GM23338 (cell line): ENCODE data around the gene INTU. TPM values are rescaled to one million over a fixed set of nuclear protein-coding genes. Genes with fewer than 3 reads are reported as not detected.

Experiments used
- ATAC-seq: fragments of 200-7000 bp; cut with Tn5 transposase; 3 replicates; pipeline ENCODE4 v1.9.1; 2020
- DNase-seq: peaks from one replicate; pipeline ENCODE4 v3.0.0-alpha.2; 2015; ENCODE audit warnings: low spot score
- H2AFZ ChIP-seq: fragments of 200-600 bp; sonication (generic); 2 replicates; pipeline ENCODE4 v1.8.0; 2016; ENCODE audit warnings: antibody characterized with exemption, mild to moderate bottlenecking, moderate library complexity
- H3F3A ChIP-seq: fragments of 200-600 bp; sonication (generic); replicated peaks from 2 replicates; pipeline ENCODE4 v1.8.0; 2017; ENCODE audit warnings: antibody characterized with exemption, mixed run types, low read depth
- H3K27ac ChIP-seq: fragments of 200-600 bp; sonication (generic); 2 replicates; pipeline ENCODE4 v1.6.1; 2016; ENCODE audit warnings: low read depth
- H3K27me3 ChIP-seq: fragments of 200-600 bp; sonication (generic); 2 replicates; pipeline ENCODE4 v1.8.0; 2016; ENCODE audit warnings: mild to moderate bottlenecking, mixed run types, moderate library complexity; ENCODE audit not compliant: insufficient read depth
- H3K36me3 ChIP-seq: fragments of 200-600 bp; sonication (generic); 2 replicates; pipeline ENCODE4 v1.8.0; 2016; ENCODE audit warnings: mild to moderate bottlenecking; ENCODE audit not compliant: insufficient read depth
- H3K4me1 ChIP-seq: fragments of 200-600 bp; sonication (generic); 2 replicates; pipeline ENCODE4 v1.8.0; 2016; ENCODE audit warnings: mild to moderate bottlenecking, moderate library complexity; ENCODE audit not compliant: insufficient read depth
- H3K4me2 ChIP-seq: fragments of 200-600 bp; sonication (generic); 2 replicates; pipeline ENCODE4 v1.7.1; 2017; ENCODE audit warnings: mixed run types
- H3K4me3 ChIP-seq: fragments of 200-600 bp; sonication (generic); 2 replicates; pipeline ENCODE4 v1.6.1; 2016; ENCODE audit warnings: mixed run types
- H3K79me2 ChIP-seq: fragments of 200-600 bp; sonication (generic); replicated peaks from 2 replicates; pipeline ENCODE4 v1.8.0; 2017; ENCODE audit warnings: mild to moderate bottlenecking; ENCODE audit not compliant: insufficient read depth
- H3K9me2 ChIP-seq: fragments of 200-600 bp; sonication (generic); 2 replicates; pipeline ENCODE4 v1.8.0; 2017; ENCODE audit not compliant: insufficient read depth
- H4K20me1 ChIP-seq: fragments of 200-600 bp; sonication (generic); replicated peaks from 2 replicates; pipeline ENCODE4 v1.8.0; 2017; ENCODE audit warnings: mild to moderate bottlenecking; ENCODE audit not compliant: insufficient read depth
- H3K27ac Mint-ChIP-seq: 2 replicates; pipeline ENCODE4 v1.8.0; 2020; ENCODE audit warnings: inconsistent platforms, mild to moderate bottlenecking, moderate library complexity, mixed read lengths
- H3K27me3 Mint-ChIP-seq: 3 replicates; pipeline ENCODE4 v1.8.0; 2022; ENCODE audit warnings: low read depth, mild to moderate bottlenecking, moderate library complexity, mixed read lengths, inconsistent platforms; ENCODE audit not compliant: insufficient read depth, poor library complexity
- H3K36me3 Mint-ChIP-seq: 3 replicates; pipeline ENCODE4 v1.8.0; 2021; ENCODE audit warnings: low read depth, mild to moderate bottlenecking, inconsistent platforms, moderate library complexity, mixed read lengths
- H3K4me1 Mint-ChIP-seq: 3 replicates; pipeline ENCODE4 v1.8.0; 2020; ENCODE audit warnings: mild to moderate bottlenecking, inconsistent platforms, mixed read lengths
- H3K4me3 Mint-ChIP-seq: 3 replicates; pipeline ENCODE4 v1.8.0; 2021; ENCODE audit warnings: moderate library complexity, mild to moderate bottlenecking, inconsistent platforms, mixed read lengths
- H3K9me3 Mint-ChIP-seq: 3 replicates; pipeline ENCODE4 v1.8.0; 2020; ENCODE audit warnings: moderate library complexity, mild to moderate bottlenecking, inconsistent platforms, mixed read lengths
- EZH2phosphoT487 ChIP-seq: fragments of 200-600 bp; sonication (generic); IDR thresholded peaks from one replicate; pipeline ENCODE4 v1.8.1; 2018; ENCODE audit warnings: antibody characterized with exemption; ENCODE audit not compliant: unreplicated experiment
- JUNB ChIP-seq: IDR thresholded peaks from one replicate; pipeline ENCODE4 v1.6.1; 2016; ENCODE audit warnings: antibody characterized with exemption; ENCODE audit not compliant: unreplicated experiment
- POLR2AphosphoS5 ChIP-seq: IDR thresholded peaks from 2 replicates; pipeline ENCODE4 v1.6.1; 2016; ENCODE audit warnings: antibody characterized with exemption, low read depth
- STAT1 ChIP-seq: IDR thresholded peaks from one replicate; pipeline ENCODE4 v1.6.1; 2016; ENCODE audit warnings: antibody characterized with exemption; ENCODE audit not compliant: unreplicated experiment
- polyA plus RNA-seq: library from polyadenylated mRNA; unstranded; fragments of >200 nt; fragmentation: Nextera tagmentation; extraction: Ambion mirVana; gene quantifications from 2 replicates; pipeline ENCODE4 v1.2.1, GENCODE V29; 2016
- total RNA-seq: library from RNA; depleted of rRNA; stranded (reverse); fragments of >200 nt; shearing (Covaris generic); gene quantifications from 2 replicates; pipeline ENCODE4 v1.2.3, GENCODE V29; 2014
- TF ChIP-seq, protein P1 (sequence below), 2 experiments: fragments of 200-600 bp in 1 of 2; sonication (generic) in 1 of 2; conservative IDR thresholded peaks; 2 replicates each; pipeline versions ENCODE4 v1.5.1 to v1.6.1; 2016 to 2017; ENCODE audit warnings: antibody characterized with exemption in 2 of 2, low read depth in 2 of 2, mild to moderate bottlenecking in 2 of 2, moderate library complexity in 1 of 2
- TF ChIP-seq, protein P2 (sequence below): IDR thresholded peaks from 2 replicates; pipeline ENCODE4 v1.6.1; 2016; ENCODE audit warnings: antibody characterized with exemption
- TF ChIP-seq, protein P3 (sequence below): IDR thresholded peaks from one replicate; pipeline ENCODE4 v1.6.1; 2018; ENCODE audit warnings: antibody characterized with exemption; ENCODE audit not compliant: unreplicated experiment
- TF ChIP-seq, protein P4 (sequence below): fragments of 250-450 bp; sonication (Bioruptor Pico); IDR thresholded peaks from 2 replicates; pipeline ENCODE4 v1.5.0; 2020; ENCODE audit warnings: mild to moderate bottlenecking, moderate library complexity

The INTU gene
- total and polyA plus RNA-seq, 2 experiments from 2014 or later: 10.3 to 16.6 TPM

DNA sequence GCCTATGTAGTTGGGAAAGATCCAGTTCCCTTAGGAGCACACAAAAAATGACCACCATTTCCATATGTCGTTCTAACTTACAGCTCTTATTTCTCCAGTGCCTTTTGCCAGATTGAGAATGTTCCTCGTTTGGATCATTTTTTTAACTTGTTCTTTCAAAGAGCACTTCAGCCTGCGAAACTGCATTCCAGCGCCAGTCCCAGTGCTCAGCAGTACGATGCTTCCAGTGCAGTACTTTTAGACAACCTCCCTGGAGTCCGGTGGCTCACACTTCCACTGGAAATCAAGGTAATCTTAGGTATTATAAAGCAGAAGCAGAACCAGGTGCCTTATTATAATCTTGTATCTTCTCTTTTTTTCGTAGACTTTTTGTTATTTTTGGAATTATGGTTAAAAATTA is 54.8 kb downstream of the INTU start:
- H3K9me2 ChIP-seq: no peaks in the 10 kb centered on the region
- no peaks in the 10 kb centered on the region for H3F3A ChIP-seq
- H3K27me3 ChIP-seq: no peaks in the 10 kb centered on the region
- no peaks in the 10 kb centered on the region for H3K79me2 ChIP-seq
- H4K20me1 ChIP-seq: no peaks in the 10 kb centered on the region; the same call in 1 of the 2 replicates
- no peaks in the 10 kb centered on the region for H3K4me1 ChIP-seq
- ATAC-seq (no peak), DNase-seq (no peak)
- no peak overlapping the region for H3K4me3 ChIP-seq
- Mint-ChIP-seq H3K9me3 (no peaks in the 10 kb centered on the region), H3K27me3 (peaks cover 1% of the 10 kb centered on the region), H3K4me3 (no peak overlapping the region), H3K27ac (no peak overlapping the region), H3K4me1 (no peaks in the 10 kb centered on the region; the same call in 2 of the 3 replicates), H3K36me3 (peaks cover 5% of the 10 kb centered on the region; the same call in 2 of the 3 replicates)
- H3K27ac ChIP-seq: no peak overlapping the region
- H3K4me2 ChIP-seq: no peak overlapping the region
- H2AFZ ChIP-seq: no peak overlapping the region
- no peaks in the 10 kb centered on the region for H3K36me3 ChIP-seq
- TF ChIP-seq JUNB (no peak), STAT1 (no peak), EZH2phosphoT487 (no peak), POLR2AphosphoS5 (no peak)
- TF ChIP-seq, protein P1, sequence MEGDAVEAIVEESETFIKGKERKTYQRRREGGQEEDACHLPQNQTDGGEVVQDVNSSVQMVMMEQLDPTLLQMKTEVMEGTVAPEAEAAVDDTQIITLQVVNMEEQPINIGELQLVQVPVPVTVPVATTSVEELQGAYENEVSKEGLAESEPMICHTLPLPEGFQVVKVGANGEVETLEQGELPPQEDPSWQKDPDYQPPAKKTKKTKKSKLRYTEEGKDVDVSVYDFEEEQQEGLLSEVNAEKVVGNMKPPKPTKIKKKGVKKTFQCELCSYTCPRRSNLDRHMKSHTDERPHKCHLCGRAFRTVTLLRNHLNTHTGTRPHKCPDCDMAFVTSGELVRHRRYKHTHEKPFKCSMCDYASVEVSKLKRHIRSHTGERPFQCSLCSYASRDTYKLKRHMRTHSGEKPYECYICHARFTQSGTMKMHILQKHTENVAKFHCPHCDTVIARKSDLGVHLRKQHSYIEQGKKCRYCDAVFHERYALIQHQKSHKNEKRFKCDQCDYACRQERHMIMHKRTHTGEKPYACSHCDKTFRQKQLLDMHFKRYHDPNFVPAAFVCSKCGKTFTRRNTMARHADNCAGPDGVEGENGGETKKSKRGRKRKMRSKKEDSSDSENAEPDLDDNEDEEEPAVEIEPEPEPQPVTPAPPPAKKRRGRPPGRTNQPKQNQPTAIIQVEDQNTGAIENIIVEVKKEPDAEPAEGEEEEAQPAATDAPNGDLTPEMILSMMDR (conservative IDR thresholded peaks at IDR 0.05; ENCODE audit: low read depth in 2 of 2): no peak
- TF ChIP-seq, protein P2, sequence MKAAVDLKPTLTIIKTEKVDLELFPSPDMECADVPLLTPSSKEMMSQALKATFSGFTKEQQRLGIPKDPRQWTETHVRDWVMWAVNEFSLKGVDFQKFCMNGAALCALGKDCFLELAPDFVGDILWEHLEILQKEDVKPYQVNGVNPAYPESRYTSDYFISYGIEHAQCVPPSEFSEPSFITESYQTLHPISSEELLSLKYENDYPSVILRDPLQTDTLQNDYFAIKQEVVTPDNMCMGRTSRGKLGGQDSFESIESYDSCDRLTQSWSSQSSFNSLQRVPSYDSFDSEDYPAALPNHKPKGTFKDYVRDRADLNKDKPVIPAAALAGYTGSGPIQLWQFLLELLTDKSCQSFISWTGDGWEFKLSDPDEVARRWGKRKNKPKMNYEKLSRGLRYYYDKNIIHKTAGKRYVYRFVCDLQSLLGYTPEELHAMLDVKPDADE: no peak
- TF ChIP-seq, protein P3, sequence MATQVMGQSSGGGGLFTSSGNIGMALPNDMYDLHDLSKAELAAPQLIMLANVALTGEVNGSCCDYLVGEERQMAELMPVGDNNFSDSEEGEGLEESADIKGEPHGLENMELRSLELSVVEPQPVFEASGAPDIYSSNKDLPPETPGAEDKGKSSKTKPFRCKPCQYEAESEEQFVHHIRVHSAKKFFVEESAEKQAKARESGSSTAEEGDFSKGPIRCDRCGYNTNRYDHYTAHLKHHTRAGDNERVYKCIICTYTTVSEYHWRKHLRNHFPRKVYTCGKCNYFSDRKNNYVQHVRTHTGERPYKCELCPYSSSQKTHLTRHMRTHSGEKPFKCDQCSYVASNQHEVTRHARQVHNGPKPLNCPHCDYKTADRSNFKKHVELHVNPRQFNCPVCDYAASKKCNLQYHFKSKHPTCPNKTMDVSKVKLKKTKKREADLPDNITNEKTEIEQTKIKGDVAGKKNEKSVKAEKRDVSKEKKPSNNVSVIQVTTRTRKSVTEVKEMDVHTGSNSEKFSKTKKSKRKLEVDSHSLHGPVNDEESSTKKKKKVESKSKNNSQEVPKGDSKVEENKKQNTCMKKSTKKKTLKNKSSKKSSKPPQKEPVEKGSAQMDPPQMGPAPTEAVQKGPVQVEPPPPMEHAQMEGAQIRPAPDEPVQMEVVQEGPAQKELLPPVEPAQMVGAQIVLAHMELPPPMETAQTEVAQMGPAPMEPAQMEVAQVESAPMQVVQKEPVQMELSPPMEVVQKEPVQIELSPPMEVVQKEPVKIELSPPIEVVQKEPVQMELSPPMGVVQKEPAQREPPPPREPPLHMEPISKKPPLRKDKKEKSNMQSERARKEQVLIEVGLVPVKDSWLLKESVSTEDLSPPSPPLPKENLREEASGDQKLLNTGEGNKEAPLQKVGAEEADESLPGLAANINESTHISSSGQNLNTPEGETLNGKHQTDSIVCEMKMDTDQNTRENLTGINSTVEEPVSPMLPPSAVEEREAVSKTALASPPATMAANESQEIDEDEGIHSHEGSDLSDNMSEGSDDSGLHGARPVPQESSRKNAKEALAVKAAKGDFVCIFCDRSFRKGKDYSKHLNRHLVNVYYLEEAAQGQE: no peak
- TF ChIP-seq, protein P4, sequence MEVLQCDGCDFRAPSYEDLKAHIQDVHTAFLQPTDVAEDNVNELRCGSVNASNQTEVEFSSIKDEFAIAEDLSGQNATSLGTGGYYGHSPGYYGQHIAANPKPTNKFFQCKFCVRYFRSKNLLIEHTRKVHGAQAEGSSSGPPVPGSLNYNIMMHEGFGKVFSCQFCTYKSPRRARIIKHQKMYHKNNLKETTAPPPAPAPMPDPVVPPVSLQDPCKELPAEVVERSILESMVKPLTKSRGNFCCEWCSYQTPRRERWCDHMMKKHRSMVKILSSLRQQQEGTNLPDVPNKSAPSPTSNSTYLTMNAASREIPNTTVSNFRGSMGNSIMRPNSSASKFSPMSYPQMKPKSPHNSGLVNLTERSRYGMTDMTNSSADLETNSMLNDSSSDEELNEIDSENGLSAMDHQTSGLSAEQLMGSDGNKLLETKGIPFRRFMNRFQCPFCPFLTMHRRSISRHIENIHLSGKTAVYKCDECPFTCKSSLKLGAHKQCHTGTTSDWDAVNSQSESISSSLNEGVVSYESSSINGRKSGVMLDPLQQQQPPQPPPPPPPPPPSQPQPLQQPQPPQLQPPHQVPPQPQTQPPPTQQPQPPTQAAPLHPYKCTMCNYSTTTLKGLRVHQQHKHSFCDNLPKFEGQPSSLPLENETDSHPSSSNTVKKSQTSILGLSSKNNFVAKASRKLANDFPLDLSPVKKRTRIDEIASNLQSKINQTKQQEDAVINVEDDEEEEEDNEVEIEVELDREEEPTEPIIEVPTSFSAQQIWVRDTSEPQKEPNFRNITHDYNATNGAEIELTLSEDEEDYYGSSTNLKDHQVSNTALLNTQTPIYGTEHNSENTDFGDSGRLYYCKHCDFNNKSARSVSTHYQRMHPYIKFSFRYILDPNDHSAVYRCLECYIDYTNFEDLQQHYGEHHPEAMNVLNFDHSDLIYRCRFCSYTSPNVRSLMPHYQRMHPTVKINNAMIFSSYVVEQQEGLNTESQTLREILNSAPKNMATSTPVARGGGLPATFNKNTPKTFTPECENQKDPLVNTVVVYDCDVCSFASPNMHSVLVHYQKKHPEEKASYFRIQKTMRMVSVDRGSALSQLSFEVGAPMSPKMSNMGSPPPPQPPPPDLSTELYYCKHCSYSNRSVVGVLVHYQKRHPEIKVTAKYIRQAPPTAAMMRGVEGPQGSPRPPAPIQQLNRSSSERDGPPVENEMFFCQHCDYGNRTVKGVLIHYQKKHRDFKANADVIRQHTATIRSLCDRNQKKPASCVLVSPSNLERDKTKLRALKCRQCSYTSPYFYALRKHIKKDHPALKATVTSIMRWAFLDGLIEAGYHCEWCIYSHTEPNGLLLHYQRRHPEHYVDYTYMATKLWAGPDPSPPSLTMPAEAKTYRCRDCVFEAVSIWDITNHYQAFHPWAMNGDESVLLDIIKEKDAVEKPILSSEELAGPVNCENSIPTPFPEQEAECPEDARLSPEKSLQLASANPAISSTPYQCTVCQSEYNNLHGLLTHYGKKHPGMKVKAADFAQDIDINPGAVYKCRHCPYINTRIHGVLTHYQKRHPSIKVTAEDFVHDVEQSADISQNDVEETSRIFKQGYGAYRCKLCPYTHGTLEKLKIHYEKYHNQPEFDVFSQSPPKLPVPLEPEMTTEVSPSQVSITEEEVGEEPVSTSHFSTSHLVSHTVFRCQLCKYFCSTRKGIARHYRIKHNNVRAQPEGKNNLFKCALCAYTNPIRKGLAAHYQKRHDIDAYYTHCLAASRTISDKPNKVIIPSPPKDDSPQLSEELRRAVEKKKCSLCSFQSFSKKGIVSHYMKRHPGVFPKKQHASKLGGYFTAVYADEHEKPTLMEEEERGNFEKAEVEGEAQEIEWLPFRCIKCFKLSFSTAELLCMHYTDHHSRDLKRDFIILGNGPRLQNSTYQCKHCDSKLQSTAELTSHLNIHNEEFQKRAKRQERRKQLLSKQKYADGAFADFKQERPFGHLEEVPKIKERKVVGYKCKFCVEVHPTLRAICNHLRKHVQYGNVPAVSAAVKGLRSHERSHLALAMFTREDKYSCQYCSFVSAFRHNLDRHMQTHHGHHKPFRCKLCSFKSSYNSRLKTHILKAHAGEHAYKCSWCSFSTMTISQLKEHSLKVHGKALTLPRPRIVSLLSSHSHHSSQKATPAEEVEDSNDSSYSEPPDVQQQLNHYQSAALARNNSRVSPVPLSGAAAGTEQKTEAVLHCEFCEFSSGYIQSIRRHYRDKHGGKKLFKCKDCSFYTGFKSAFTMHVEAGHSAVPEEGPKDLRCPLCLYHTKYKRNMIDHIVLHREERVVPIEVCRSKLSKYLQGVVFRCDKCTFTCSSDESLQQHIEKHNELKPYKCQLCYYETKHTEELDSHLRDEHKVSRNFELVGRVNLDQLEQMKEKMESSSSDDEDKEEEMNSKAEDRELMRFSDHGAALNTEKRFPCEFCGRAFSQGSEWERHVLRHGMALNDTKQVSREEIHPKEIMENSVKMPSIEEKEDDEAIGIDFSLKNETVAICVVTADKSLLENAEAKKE (CRISPR knock-in tag): no peak
